NCI-H446 treated with DMSO at 0.1 percent for 48 hours (cell line): ENCODE data around the gene TBX1.

Experiments
- DNase-seq: peaks from one replicate; lab custom pipeline; 2025; lab: John Stamatoyannopoulos, UW

The TBX1 gene

DNA sequence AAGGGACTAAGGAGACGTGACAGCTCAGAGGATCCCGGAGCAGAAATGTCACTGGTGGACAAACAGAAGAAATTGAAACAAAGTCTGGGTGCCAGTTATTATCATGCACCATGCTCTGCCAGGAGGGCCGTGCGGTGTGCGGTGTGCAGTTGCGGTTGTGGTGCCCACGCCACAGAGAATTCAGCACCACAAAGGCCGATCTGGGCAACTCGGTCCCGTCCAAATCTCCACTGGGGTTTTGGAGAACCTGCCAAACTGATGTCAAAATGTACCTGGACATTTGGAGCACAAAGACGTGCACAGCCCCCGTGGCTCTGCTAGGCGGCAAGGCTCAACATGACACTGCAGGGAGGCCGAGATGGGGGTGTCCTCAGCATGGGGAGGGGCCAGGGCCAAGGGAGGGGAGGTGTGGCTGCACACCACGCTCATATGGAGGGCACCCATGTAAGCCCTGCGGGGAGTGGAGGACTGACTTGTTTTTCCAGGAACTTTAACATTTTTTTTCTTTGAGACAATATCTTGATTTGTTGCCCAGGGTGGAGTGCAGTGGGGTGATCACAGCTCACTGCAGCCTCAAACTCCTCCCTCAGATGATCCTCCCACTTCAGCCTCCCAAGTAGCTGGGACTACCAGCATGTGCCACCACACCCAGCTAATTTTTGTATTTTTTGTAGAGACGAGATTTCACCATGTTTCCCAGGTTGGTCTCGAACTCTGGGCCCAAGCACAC, 54.7 kb downstream of the TBX1 start:
- no peak for DNase-seq

DNA sequence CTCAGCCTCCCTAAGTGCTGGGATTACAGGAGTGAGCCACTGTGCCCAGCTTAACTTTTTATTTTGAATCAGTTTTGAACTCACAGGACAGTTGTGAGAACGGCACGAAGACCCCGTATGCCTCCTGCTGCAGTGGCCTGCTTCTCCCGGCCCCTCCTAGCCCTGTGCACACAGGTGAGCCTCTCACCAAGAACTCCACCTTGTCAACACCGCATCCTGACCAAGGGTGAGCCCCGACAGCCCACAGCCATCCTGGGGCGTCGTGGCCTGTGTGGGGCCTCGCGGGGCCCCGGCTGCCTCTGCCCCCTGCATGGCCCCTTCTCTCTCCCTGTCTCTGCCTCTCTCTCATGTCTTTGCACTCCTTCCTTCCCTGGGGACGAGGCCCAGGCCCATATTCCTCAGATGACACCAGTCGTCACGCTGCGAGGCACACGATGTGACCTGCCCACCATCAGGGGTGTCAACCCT, 55.3 kb downstream of the TBX1 start:
- no peak for DNase-seq

DNA sequence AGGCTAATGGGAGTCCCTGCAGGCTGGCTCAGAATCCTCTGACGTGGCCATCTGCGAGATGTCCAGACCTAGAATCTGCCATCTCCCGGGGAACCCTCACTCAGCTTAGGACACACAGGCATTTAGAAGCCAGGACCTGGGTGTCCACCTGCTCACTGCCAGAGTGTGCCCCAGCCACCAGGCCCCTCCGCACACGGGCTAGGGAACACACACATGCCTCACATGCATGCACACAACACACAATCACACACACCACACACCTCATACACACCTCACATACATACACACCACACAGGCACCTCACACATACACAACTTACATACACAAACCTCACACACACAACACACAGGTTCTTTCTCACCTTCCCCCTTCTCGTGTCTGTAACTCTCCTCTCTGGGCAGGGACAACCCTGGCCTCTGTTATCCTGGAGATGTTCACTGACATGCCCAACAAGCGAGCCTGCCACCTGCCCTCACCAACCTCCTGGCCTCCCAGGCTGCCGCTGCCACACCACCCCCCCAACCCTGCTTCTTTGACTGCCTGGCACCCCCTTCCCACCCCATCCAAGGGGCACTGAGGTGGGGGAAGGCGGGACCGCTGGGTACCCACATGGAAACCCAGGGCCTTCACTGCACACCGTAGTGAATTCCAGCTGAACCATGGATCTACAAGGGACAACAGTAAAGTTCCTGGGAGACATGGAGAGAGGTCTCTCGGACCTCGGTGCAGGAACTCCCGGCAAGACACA, 56.0 kb downstream of the TBX1 start:
- DNase-seq: no peak
